GM18519 (cell line): ENCODE data around the gene ASB15.
"Not testable (repeated sequence)": the region's sequence is repeated elsewhere in the genome, so short reads cannot be mapped to it uniquely, and the experiment has no call there.

Source experiments
- ATAC-seq: cut with Tn5 transposase; IDR thresholded peaks from one replicate; pipeline ENCODE4 v1.9.1; 2021; ENCODE audit warnings: mild to moderate bottlenecking, moderate library complexity; ENCODE audit not compliant: unreplicated experiment, low FRiP score

Gene ASB15

DNA sequence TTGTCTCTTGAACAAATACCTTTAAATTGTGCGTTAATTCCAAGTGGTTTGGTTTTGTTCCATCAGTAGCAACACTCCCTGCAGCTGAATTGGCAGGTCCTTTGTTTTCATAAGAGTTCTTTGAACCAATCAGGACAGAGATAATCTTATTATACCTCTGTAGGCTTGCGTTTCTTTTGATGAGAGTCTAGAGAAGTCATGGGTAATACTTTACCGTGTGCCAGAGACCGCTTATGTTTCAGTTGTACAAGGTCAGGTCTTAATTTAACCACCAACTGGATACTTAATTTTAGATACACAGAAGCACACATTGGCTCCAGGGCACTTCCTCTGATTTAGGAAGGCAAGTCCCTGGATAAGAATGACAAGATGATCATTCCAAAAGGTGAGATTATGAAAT, at the start of gene ASB15:
ASB15 (plus strand) TSS at position 292 of the 400 bp plus-strand sequence. CDS start 12,682 bp downstream, outside the sequence.
- no peak for ATAC-seq

DNA sequence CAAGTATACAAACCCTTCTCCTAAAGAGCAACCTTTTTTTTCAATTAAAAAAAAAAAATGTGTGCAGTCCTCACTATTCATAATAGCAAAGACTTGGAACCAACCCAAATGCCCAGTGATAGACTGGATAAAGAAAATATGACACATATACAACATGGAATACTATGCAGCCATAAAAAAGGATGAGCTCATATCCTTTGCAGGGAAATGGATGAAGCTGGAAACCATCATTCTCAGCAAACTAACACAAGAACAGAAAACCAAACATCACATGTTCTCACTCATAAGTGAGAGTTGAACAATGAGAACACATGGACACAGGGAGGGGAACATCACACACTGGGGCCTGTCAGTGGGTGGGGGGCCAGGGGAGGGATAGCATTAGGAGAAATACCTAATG, 49.5 kb upstream of the ASB15 start:
- not testable (repeated sequence) for ATAC-seq

DNA sequence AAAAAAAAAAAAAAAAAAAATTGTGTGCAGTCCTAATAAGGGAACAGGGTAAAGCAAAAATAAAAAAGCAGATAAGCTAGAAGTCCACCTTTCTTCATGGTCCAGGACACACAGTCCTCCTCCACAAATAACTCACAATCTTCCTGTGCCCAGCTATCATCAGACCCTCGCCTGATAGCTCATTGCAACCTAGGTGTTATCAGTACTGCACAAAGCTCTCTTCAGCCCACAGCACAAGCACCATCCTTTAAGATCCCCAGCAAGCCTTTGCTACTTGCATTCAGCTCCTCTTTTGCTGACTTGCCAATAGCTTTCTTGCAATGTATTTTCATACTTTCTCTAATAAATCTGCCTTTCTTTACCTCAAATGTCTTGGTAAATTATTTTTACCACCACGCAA, 49.0 kb upstream of the ASB15 start:
- no peak for ATAC-seq

DNA sequence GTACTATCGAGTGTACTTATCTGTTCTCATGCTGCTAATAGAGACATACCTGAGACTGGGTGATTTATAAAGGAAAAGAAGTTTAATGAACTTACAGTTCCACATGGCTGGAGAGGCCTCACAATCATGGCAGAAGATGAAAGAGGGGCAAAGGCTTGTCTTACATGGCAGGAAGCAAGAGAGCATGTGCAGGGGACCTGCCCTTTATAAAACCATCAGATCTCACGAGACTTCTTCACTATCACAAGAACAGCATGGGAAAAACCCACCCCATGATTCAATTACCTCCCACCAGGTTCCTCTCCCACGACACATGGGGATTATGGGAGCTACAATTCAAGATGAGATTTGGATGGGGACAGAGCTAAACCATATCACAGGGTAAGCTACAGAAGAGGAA, 48.5 kb upstream of the ASB15 start:
- no peak for ATAC-seq

DNA sequence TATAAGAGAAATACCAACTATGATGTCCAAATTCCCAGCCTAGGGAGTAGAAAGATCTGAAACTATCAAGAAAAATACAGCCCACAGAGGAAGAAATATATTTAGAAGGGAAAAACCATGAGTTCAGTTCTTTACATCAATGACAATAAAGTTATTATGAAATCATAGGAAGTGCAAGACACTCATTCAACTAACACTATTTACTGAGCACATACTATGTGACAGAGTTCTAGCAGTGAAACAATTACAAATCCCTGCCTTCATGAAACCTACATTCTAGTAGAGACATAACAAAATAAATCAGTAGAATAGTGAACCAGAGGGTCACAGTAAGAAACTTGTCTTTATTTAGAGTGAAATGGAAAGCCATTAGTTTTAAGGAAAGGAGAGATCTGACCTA, 46.1 kb upstream of the ASB15 start:
- no peak for ATAC-seq

DNA sequence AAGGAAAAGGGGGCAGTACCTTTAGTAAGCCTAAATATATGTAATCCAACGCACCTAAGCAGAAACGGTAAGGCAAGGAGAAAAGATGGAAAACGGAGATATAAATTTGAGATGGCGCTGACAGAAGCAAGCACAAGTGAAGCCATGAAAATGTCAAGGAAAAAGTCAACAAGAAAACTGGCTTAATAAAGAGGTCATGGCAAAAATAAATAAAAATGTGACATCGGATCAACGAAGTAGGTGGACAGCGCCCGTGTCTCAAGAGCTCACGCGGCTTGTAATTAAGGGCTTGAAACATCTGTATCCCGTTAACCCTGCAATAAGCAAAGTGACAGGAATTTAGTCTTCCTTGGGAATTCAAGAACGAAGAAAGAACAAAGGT, 44.6 kb upstream of the ASB15 start:
- no peak for ATAC-seq

DNA sequence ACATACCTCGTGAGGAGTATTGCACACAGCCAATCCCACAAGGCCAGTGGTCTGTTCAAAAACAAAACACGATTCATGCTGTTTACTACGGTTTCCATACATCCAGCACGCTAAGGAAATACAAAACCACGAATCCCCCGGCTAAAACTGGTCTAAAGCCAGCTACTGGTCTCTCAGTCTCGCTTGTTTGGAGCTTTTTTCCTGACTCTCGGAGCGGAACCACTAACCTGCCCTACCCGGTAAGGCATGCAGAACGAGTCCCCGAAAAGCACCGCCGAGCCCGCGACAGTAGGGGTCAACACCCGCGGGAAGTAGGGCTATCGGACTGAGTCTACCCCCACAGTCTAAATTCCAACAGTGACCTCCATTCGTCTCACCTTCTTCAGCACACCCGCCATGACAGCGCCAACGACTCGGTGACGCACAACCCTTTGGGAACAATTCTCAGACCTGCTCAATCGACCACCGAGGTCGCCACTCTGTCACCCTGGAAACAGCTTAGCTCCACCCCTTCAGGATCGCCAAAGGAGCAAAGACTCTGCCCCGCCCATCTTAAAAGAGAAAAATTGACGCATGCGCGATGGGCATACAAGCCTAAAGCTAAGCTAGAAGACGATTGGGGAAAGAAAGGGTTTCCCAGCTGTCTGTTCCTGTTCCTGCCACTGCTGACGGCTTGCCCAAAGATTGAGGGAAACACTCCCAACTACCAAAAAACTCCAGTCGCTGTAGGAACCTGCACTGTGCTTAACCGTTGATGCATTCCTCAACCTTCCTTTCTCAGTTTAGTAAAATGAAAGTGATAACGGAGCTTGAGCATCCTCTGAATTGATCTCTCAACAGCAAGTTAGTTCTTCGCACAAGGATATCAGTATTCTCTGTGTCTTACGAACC, 44.0 kb upstream of the ASB15 start, which contains the start of gene NDUFA5:
NDUFA5 (minus strand) TSS at position 421 of the 891 bp plus-strand sequence; CDS start at position 398, 23 bp downstream.
- ATAC-seq = peak; percentile 97

DNA sequence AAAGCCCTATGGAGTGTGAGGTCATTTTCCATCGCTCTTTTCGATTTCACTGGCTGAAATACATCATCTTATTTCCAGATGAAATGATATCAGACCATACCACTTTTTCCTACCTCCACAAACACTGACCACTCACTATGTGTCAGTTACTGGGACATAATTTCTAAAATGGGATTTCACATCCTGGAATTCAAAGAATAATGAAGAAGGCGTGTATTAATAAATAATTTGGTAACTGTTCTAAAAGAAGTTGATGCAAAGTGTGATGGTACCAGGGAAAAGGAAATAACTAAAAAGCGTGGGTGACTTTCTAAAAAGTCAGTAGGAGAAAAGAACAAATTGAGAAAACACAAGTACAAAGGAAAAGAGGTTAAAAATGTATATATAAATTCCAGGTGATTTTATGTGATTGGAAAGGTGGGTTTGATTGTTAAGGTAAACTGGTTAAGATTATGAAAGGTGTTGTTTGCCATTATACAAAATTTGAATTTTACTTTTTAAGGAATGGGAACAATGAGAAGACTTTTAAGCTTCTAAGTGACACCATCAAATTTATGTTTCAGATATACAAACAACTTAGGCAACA, 43.2 kb upstream of the ASB15 start:
- no peak for ATAC-seq

DNA sequence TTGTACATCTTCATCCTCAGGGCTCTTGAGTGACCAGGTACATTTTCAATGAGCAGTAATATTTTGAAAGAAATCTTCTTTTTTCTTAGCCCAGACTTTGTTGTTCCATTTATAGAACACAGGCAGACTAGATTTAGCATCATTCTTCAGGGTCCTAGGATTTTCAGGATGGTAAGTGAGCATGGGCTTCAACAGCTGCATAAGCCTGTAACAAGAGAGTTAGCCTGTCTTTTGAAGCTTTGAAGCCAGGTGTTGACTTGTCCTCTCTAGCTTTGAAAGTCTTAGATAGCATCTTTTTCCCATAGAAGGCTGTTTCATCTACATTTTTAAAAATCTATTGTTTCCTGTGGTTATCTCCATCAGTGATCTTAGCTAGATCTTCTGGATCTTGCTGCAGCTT, 39.5 kb upstream of the ASB15 start:
- no peak for ATAC-seq

DNA sequence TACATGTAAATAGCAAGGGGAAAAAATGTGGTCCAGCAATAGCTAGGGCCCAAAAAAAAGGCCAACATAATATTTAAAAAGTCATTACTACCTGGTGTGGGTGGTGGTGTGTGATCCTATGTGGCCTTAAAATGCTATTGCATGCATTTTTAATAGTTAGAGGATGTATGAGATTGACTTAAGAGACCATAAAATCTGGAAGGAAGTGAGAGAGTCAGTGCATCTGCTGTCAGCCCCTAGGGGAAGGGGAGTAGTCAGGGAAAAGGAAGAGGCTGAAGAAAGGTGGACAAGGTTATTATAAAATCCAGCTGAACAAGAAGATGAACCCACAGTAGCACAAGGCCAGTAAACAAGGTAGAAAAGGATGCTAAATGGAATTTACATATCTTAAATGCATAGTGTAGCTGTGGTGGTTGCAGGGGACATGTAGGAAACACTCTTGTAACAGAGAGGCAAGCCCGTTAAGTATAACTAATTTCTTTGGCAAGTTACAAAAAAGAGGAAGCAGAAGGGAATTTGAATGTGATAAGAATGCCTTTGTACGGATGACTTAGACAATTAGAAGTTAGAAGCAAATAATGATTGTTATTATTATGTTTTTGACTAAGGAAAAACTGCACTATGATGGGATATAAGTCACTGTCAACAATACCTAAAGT, 32.1 kb upstream of the ASB15 start:
- ATAC-seq = no peak

DNA sequence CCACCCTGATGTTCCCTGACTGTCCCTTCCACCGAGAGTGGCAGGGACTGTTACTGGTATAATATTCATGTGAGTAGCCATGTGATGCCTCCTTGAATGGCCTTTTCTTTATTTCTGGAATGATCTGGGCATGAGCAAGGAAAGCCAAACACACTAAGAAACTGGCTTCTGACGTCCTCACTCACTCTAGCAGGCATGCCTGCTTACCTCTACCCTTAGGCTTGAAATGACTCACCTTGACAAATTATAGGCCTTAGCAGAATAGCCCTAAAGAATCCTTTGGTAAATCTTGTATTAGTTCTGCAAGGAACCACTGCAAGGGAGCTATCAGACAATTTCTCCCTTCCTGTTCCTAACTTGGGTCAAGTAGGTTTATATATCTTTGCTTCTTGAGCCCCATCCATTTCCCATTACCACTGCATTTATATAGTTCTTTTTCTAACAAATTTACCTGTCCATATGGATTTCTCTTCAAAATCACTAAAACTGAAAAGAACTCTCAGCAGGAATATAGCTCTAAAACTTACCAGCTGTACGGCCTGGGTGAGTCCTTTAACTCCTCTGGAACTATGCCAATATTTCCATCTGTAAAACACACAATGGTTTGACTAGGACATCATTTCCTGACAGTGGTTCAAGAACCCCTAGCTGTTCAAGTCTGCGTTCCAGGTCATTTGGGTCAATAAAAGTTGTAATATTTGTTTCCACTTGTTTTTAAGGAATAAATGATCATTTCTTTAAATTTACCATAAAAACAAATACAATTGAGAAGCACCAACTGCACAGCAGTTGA, 31.0 kb upstream of the ASB15 start:
- peak; percentile 39 for ATAC-seq

DNA sequence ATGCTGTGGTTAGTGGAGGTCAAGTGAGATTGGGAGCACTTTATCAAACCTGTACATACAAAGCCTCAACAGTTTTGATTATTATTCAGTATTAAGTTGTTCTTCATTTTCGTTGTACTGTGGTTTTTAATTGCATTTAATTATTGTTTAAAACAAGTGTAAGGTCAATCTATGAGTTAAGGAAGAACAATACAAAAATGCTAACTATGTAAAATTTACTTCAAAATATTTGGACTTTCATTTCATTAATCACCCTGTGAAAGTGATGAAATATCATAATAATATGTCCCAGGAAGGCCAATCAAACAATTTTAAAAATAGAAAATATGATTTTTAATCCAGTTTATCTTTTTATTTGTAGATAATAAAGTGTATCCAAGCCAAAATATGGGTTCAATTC, 30.4 kb upstream of the ASB15 start:
- ATAC-seq = no peak

DNA sequence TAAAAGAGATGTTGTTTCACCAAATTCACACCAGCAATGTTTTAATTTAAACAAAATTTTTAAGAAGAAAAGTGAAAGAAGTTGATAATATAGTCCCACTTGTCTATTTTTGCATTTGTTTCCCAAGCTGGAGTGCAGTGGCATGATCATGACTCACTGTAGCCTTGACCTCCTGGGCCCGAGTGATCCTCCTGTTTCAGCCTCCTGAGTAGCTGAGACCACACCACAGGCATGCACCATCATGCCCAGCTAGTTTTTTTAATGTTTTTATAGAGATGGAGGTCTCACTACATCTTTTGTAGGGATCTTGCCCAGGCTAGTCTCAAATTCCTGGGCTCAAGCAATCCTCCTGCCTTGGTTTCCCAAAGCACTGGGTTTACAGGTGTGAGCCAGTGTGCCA, 29.9 kb upstream of the ASB15 start:
- no peak for ATAC-seq

DNA sequence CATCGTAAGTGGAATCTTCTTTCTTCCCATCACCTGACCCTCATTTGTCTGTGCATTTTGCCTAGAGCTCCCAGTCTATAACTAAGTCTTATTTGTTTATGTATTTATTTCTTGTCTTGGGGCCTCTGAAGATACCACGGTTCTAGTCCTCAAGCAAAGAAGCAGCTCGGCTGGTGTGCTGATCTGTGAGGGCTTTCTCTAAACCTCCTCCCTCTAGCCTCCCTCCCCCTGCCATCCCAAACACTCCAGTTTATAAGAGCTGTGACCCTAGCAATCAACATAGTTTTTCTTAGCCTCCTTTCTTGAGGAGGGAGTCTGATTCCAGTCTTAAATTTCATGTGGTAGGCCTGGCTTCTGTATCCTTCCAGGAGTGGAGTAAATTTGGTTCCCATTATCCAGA, 28.3 kb upstream of the ASB15 start:
- ATAC-seq = no peak

DNA sequence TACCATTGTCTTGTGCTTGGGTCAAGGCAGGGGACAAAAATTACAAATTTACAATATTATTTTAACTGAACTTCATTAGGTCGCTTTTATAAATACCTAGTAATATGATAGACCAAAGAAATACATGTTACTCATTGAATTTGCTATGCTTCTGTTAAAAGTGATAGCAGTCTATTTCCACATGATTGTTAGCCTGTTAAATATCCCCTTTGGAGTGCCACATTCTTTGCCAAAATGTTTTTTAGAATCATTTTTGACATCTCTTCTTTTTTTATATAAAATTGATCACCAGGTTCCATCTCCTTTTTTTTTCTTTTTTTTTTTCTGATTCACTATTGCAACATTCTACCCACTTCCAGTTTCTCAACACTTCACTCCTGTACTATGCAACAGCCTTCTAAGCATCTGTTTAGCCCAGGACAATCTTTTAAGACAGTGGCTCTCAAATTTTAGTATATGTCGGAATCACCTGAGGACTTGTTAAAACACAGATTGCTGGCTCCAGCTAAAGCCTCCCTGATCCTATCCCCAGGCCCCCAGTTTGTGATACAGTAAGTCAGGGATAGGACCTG, 27.6 kb upstream of the ASB15 start:
- no peak for ATAC-seq

DNA sequence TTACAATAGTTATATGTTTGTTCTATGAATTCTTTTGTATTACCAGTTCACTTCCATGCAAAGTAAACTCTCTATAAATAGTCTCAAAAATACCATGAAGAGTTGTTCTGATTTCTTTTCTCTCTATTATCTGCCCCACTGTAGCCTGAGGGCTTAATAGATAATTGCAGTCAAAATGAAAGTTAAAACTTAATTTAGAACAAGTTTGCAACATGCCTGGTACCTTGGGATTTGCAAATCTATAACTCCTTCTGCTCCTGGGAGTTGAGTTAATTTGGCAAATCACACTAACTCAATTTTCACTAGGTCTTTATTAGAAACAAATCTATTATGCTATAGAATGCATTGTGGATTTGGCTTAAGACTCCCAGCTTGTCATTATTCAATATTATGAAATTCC, 22.2 kb upstream of the ASB15 start:
- no peak for ATAC-seq

DNA sequence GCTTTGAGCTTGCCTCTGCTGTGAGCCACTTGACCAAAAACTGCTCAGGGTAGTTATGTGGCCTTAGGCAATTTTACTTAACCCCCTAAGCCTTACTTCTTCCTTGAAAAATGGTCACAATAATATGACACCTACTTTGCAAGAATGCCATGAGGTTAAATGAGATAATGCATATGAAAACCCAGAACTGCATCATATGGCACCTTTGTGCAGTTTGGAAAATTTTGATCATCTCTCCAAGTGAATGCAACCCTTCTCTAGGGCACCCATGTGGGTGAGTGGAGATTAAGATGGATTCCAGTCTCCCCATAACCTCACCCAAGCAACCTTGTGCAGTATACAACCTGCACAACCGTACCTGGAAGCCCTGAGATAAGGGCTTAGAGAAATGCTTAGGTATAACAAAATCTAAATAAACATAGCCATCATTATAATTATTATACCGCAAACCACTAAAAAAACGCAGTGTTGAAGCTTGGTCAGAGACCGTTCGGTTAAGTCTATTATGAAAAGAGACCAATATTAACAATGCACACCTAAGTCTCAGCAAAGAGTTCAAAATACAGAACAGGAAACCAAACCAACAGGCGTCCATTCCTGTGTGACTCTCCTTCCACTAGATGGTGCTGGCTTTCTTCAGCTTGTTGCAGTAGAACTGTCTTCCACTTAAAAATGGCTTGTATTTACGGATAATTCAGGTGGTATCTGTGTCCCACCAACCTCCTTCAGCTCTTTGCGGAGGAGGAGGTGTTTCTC, 21.0 kb upstream of the ASB15 start:
- ATAC-seq = peak; percentile 89

DNA sequence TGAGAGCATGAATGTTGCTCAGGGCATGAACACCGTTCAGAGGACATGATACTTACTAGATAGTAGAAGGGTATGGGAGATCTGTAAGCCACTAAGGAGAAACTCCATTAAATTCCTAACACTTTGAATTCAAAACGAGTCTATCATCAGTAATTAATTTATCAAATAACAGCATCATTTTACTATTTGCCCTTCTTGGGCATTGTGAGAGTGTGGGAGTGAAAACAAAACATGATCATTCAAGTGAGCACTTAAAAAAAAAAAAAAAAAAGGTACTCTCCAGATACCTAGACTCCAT, 20.5 kb upstream of the ASB15 start:
- no peak for ATAC-seq

DNA sequence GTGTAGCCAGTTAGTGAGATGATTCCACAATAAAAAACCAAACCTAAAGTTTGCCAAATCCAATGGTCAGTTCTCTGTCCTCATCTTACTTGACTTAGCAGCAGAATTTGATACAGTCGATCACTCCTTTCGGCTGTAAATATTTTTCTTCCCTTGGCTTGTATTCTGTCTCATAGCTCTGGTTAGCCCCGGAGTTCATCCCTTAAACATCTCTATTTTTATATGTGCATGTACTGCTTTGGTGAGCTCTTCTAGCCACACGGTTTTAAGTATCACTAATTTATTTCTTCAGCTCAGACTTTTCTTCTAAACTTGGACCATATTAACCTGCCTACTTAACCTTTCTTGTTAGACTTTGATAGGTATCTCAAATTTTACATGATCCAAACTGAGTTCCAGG, 17.8 kb upstream of the ASB15 start:
- ATAC-seq = no peak

DNA sequence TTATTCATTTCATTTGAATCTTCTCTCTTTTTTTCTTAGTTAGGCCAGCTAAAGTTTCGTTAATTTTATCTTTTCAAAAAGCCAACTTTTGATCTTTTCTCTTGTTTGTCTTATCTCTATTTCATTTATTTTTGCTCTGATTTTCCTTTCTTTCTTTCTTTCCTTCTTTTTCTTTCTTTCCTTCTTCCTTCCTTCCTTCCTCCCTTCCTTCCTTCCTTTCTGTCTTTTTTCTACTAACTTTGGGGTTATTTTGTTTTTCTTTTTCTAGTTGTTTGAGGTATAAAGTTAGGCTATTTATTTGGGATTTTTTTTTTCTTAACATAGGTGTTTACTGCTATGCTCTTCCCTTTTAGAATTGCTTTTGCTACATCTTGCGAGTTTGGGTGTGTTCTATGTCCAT, 13.2 kb upstream of the ASB15 start:
- ATAC-seq = no peak
